ENCODE data around the gene XPNPEP1. TPM values are rescaled to one million over a fixed set of nuclear protein-coding genes. Genes with fewer than 3 reads are reported as not detected.
A peak's percentile ranks its signal among the peaks of the same experiment; 100 is the strongest.
"Not testable (repeated sequence)": the region's sequence is repeated elsewhere in the genome, so short reads cannot be mapped to it uniquely, and the experiment has no call there.

Gene XPNPEP1
- total RNA-seq, 2 donors from 2014 or later: 77.6 to 104 TPM

GRCh38 chr10:109922358-109922975 lies 844 bp downstream of the XPNPEP1 start:
- Histone ChIP-seq H3K9me3 (no peaks in the 10 kb centered on the region), H3K4me3 (peak overlapping the region; percentile 32 to 39), H3K27me3 (no peaks in the 10 kb centered on the region), H3K27ac (peak overlapping the region; percentile 97 to 98 (median 98)), H3K4me1 (peaks cover 60% of the 10 kb centered on the region), H3K36me3 (replicated peaks in 1 of 2; ENCODE audit: insufficient read depth in 1 of 2, low read depth in 2 of 2) (no peaks in the 10 kb centered on the region)
- DNase-seq (peak in 1 of 4 donors; percentile 24), ATAC-seq (no peak)
- TF ChIP-seq POLR2A (IDR thresholded peaks at IDR 0.05) (no peak), CTCF (IDR thresholded peaks at IDR 0.05) (peak in 1 of 7 experiments; percentile 1)
- intact Hi-C loops (cut with DNase I): no loop called here
- WGBS, 2 donors: 4 to 15% methylated on average over 7 of the region's 7 CpGs

- no peak for ATAC-seq
- H3K4me1 ChIP-seq: peaks cover 78% of the 10 kb centered on the region
- peak overlapping the region in 2 of 4 donors; percentile 98 for H3K27ac ChIP-seq
- H3K27me3 ChIP-seq: no peaks in the 10 kb centered on the region
- intact Hi-C loops (cut with DNase I): no loop called here
- DNase-seq: peak in 1 of 4 donors; percentile 29
- no peaks in the 10 kb centered on the region for H3K36me3 ChIP-seq (replicated peaks in 1 of 2; ENCODE audit: insufficient read depth in 1 of 2, low read depth in 2 of 2)
- TF ChIP-seq CTCF (IDR thresholded peaks at IDR 0.05): no peak
- no peak for TF ChIP-seq POLR2A (IDR thresholded peaks at IDR 0.05)
- H3K9me3 ChIP-seq: no peaks in the 10 kb centered on the region
- 50 to 59% methylated on average over 3 of the region's 3 CpGs for WGBS, 2 donors
- H3K4me3 ChIP-seq: no peak overlapping the region
These were observed 3.3 kb downstream of the XPNPEP1 start for GRCh38 chr10:109920016-109920415.

- H3K9me3 ChIP-seq: no peaks in the 10 kb centered on the region
- WGBS, 2 donors: 88 to 95% methylated on average over 2 of the region's 2 CpGs
- intact Hi-C loops (cut with DNase I): no loop called here
- ATAC-seq (no peak), DNase-seq (no peak)
- H3K4me3 ChIP-seq: no peak overlapping the region
- H3K27me3 ChIP-seq: no peaks in the 10 kb centered on the region
- H3K27ac ChIP-seq: peak overlapping the region in 1 of 4 donors; percentile 14
- H3K4me1 ChIP-seq: peaks cover 76% of the 10 kb centered on the region
- H3K36me3 ChIP-seq (replicated peaks in 1 of 2; ENCODE audit: insufficient read depth in 1 of 2, low read depth in 2 of 2): no peaks in the 10 kb centered on the region
- TF ChIP-seq CTCF (IDR thresholded peaks at IDR 0.05) (no peak), POLR2A (IDR thresholded peaks at IDR 0.05) (no peak)
These were observed 4.1 kb downstream of the XPNPEP1 start for GRCh38 chr10:109919220-109919619.

GRCh38 chr10:109918707-109919106 lies 4.6 kb downstream of the XPNPEP1 start:
- H3K4me3 ChIP-seq; H3K9me3 ChIP-seq; DNase-seq; H3K27me3 ChIP-seq; H3K27ac ChIP-seq; ATAC-seq; intact Hi-C loops (cut with DNase I); H3K36me3 ChIP-seq (replicated peaks in 1 of 2; ENCODE audit: insufficient read depth in 1 of 2, low read depth in 2 of 2): not testable (repeated sequence)
- H3K4me1 ChIP-seq: peaks cover 70% of the 10 kb centered on the region
- WGBS, 2 donors: 92 to 94% methylated on average over 6 of the region's 6 CpGs

GRCh38 chr10:109915566-109915965 lies 7.7 kb downstream of the XPNPEP1 start:
- peaks cover 67% of the 10 kb centered on the region for H3K4me1 ChIP-seq
- WGBS, 2 donors: 25 to 27% methylated on average over 2 of the region's 2 CpGs
- intact Hi-C loops (cut with DNase I): no loop called here
- H3K36me3 ChIP-seq (replicated peaks in 1 of 2; ENCODE audit: insufficient read depth in 1 of 2, low read depth in 2 of 2): no peaks in the 10 kb centered on the region
- DNase-seq (peak; percentile 35 to 76 (median 51)), ATAC-seq (peak; percentile 76)
- H3K27me3 ChIP-seq: no peaks in the 10 kb centered on the region
- TF ChIP-seq POLR2A (IDR thresholded peaks at IDR 0.05): no peak
- no peak for TF ChIP-seq CTCF (IDR thresholded peaks at IDR 0.05)
- H3K4me3 ChIP-seq: no peak overlapping the region
- peak overlapping the region; percentile 69 to 85 (median 80) for H3K27ac ChIP-seq
- no peaks in the 10 kb centered on the region for H3K9me3 ChIP-seq
